GM18858 (cell line): ENCODE results near the gene MITF.

Source experiments
- ATAC-seq: cut with Tn5 transposase; IDR thresholded peaks from one replicate; pipeline ENCODE4 v1.9.1; 2021; ENCODE audit not compliant: unreplicated experiment

Gene MITF

DNA sequence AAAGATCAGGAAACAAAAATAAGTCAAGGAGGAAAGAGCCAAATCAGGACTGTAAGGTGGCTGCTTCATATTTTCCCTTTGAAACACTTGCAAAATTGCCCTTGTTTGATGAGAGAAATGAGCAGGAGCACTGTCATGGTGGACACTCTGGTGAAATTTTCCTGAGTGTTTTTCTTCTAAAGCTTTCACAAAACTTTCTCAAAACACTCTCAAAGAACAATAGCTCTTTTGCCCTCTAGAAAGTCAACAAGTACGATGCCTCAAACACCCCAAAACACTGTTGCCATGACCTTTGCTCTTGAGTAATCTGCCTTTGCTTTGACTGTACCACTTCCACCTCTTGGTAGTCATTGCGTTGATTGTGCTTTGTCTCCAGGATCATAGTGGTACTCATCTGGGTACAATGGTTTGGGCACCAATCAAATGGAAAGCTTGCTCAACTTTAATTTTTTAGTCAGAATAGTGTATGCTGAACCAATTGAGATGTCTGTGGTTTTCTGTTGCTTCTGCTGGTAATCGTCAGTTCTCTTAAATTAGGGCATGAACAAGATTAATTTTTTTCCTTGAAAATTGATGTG, 13.2 kb upstream of the MITF start:
- no peak for ATAC-seq

DNA sequence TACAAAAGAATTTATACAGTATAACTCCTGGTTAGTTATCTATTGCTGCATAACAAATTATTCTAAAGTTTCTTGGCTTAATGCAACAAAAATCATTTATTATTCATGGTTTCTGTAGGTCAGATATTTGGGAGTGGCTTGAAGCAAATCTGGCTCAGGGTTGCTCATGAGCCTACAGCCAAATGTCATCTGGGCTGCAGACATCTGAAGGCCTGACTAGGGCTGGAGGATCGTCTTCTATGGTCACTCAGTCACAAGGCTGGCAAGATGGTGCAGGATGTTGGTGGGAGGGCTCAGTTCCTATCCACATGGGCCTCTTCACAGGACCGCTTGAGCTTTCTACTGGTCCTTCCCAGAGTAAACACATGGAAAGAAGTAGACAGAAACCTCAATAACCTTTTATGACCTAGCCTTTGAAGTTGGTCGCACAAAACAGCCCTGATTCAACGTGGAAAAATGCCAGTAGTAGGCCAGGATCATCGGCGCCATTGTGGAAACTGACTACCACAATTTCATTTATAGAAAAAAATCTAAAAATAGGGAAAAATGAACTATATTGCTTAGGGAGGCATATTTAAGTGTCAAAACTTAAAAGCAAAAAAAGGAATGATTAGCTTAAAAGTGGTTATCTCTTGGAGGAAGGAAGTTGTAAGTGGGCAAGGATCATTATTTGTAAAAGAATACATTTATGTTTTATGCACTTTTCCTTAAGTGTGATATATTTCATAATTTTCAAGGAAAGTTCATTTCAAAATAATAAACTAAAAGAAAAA, 9.9 kb upstream of the MITF start:
- ATAC-seq: no peak

DNA sequence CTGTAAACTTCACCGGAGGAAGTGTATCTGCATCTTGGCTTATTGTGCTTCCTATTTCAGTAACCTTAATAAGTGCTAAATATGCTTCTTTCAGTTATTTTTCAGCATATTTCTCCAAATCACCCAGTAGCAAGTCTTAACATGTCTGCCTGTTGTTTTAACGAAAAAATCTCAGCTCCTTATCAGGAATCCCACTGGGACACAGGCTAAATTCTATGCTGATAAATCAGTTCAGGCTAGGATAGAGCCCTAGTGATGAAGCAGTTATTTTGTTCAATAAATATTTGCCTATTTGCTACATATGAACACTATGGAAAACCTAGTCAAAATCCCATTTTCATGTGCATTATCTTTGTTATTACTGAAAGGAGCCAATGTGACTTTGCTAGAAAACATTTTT, 8.2 kb upstream of the MITF start:
- ATAC-seq: no peak

DNA sequence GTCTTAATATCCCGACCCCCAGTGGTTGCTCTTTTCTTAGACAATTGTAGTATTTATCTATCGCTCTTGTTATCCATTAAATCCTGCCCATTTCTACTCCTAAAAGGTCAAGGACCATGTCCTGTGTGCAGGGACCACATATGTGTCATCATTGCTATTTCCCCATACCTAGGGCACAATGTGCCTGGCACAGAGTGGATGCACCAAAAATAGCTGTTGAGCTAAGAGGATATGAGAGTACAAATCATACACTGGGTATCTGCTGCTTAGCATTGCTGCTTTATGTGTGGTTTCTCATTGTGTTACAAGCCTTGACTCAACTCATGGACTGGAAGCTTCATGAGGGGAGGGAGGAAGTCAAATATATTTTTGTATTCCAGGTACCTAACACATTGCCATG, 3.4 kb upstream of the MITF start:
- ATAC-seq: no peak

DNA sequence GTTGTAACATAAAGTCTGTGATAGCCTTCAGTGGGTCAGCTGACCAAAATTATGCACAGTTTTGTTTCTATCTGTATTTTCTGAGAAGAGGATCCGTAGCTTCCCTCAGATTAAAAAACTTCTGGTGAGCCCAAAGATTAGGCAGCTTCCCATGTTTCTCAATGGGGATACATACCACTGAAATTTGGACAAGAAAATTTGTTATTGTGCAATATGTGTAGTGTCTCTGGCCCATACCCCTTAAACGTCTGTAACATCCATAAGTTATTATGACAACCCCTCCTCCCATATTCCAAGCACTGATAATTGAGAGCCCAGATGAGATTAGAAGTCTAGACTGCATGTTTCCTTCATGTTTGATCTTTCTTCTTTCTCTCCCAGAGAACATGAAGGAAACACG, 1.9 kb upstream of the MITF start:
- no peak for ATAC-seq

DNA sequence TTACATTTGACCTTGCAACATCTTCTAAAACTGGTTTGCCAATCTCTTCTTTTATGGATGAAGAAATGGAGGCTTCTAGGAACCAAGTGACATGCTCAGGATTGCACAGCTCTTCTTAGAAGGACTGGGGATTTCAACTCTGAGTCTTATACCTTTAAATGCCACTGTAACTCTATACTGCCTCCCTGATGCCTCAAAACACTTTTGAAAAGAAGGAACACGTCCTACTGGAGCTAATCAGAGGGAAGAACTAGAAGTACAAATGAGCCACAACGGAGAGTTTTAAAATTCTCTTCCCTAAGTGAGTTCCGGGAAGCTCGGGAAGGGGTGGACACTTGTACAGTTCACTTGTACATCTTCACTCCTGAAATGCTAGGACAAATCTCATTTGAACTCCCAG, 949 bp upstream of the MITF start:
- no peak for ATAC-seq

DNA sequence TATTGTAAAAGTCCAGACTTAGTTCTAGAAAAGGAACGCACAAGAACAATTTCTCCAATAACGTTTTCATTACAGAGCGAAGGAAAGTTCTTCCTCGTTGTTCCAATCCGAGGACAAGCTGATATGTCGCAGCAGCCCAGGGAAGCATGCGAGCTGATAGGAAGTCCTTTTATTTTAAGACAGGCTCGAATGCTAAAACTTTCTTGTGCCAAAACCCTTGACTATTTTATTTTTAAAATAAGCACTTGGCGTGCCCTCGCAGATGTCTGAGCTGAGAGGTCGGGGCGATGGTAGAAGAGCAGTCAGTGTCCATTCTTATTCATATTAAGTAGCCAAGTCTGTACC, 433 bp upstream of the MITF start:
- no peak for ATAC-seq

DNA sequence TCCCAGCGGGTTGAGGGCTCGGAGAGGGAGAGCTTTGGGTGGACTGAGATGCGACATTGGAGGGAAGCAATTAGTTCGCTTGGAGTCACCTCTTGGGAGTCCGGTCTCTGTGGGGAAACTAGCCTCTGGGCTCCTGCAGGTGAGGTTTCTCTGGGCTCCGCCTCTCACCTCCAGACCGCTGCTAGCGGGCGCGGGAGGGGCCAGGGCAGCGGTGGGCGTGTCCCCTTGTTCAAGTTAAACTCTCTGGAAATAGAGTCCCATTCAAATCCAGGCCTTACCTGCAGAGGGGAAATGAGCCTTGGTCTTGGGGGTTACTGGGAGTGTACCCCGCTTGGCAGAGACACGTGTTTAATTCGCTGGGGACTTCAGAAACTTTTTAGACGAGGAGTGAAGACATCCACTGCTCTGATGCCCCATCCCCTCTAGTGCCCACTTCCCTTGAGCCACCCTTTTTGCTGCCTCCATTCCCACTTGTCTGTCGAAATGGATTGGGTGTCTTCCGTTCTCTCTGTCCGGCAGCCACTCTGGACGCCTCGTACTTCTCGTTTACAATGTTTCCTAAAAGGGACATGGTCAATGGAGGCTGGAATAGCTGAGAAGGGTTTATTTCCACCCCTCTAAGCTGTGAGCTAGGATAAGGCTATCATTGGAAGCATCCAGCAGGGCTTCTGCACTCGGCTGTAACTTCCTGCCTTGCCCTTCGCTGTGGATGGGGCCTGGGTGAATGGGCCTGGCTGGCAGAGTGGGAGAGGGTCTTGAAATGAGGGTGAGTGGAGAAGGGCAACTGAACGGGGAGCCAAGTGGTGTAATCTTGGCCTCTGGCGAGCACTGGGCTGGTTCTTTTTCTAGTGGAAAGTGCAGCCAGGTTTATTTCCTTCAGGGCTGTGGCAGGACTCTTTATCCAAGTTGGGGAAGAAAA, 1.1 kb downstream of the MITF start:
- no peak for ATAC-seq

DNA sequence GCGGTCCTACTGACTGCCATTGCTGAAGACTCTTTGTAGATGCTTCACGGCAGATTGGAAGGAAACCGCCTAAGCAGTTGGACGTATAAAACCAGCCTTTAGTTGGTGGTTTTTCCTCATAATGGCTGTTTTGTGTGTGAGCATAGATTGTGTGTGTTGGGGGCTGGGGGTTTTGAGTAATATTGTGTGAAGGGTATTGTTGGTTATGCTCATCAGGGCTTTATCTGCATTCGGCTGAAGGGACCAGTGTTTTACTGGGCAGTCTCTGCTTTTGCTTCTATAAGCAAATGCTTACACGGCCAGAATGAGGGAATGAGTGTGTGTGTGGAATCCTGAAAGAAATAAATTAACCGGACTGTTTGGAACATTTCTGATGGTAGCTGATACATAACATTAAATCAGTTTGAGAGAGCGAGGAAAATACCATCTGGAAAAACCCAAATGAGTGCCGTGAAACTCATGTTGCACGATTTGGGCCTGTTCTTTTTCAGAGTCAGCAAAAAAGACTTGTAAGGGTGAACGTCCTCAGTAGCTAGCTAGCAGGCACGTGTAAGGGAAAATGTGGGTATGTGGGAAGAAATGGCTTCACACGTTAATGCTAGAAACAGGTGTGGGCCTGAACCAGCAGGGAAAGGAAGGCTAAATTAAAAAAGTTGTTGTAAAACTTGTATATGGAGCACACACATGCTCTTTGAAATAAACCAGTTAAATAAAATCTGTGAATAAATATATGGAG, 1.9 kb downstream of the MITF start:
- no peak for ATAC-seq

DNA sequence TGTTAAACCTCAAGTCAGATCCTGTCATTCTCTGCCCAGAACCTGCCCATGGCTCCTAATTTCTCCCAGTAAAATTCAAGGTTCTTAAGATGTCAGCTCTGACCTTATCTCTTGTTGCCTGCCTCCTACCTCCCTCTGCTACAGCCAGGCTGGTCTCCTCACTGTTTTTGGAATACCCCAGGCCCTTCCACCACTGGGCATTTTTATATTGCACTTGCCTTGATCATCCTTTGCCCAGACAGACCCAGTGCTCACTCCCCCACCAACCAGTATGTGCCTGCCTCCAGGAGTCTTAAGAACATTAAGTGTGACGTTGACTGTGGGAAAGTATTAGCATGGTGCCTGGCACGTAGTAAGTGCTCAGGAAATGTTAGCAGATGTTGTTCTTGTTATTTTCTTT, 3.1 kb downstream of the MITF start:
- ATAC-seq: no peak

DNA sequence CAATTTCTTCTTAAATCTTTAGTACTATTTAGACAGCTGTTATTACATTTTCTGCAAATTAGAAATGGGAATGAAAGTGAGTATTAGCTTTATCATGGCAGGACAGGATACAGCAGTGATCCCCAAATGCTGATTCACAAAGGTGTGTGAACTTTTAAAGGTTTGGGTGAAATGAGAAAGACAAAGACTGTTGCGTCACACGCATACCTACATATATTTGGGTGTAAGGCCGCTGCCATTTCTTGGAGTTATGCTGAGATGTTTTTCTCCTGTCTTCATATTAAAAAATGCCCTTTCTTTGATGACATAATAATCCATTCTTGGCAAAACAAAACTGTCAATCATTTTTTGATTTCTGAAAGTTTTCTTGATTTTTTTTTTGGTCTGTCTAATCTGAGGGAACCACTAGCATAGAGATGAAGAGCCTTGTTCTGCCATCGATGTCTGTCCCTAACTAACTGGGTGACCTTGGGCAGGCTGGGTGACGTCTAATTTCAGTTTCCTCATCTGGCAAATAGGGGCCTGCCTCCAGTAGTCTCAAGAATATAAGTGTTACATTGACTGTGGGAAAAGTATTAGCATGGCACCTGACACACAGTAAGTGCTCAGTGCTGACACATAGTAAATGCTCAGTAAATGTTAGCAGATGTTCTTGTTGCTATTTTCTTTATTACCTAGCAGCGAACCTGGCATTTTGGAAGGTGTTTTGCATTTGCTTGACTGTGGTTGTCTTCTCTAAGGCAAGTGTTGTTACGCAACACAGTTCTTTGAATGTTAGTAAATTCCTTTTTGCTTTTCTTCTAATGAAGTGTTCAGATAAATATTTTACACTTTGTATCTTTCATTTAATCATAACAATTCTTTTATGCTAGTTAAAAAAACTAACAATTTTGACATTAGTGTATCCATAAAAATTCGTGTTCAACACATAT, 5.0 kb downstream of the MITF start:
- no peak for ATAC-seq

DNA sequence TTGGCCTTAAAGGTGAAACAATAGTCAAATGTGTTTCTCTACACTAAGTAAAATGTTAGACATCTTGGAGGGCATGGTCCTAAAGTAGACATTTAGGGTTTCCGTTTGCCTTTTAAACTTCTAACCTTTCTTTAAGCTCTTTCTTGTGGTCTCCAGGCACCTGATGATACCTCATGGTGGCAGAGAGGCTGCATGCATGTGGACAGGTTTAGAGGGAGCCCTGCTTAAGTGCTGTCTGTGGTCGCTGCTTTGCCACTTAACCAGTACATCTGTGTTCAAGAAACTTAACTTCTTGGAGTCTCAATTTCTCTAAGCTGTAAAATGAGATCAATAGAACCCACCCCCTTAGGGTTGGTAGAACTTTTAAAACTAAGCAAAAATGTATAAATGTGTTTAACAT, 6.2 kb downstream of the MITF start:
- no peak for ATAC-seq

DNA sequence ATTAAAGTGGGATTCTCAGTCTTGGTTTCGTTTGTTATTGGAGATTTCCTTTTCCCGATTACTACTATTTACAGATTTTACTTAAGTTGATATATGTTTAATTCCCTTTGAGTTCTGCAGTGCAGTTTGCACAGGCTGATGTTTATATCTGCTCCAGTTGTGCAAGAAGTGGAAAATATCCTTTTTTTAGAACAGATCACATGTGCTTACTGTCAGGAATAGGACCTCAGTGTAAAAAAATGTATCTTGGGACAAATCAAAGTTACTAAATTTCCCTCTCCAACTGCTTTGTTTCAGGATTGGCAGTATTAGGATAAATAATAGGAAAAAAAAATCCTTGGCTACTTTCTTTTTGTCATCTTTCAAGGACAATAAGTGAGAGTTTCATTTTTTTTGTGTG, 6.9 kb downstream of the MITF start:
- no peak for ATAC-seq

DNA sequence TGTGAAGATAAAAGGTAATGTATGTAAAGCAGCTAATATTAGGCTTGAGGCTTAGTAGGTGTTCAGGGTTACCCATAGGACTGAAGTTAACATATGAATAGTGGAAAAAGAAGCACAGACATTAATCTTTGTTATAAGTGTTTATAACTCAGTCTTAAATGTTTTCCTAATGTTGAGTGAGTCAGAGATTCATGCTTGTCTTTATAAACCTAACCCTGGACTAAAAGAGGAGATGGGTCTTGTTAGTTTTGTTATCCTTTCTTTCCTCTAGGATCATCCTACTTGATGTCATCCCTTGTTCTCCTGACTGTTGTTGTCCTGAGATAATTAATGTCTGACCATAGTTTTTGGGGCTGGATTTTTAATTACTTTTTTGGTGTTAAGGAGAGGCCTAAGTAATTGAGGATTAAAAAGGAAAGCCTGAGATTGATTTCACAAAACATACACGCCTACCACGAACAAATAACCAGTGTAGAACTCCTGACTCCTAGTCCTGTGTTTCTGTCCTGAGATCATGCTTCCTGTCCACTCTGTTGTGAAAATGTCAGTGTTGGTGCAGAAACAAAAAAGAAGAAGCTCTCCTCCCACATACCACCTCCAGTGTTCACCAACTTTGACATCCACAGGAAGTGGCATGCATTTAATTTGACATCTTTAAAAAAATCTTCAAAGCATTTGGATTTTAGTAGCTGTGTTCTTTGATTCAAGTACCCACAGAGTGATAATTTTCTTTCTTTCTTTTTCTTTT, 8.4 kb downstream of the MITF start:
- ATAC-seq: no peak

DNA sequence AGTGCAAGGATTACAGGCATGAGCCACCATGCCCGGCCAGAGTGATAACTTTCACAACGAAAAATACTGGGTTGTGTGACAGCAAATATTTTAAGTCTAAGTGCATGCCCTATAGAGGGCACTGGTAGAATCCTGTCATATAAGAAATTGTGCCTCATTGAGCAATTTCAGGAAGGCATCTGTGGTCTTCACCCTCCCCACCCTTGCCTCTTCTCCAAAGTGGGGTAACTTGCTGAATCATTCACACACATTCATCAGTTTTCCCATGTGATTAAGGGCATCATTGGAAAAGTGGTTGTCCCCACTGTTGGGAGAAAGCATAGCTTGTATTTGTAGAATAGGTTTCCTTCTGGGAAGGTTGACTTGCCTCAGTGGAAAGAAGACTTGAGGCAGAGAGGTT, 9.2 kb downstream of the MITF start:
- no peak for ATAC-seq

DNA sequence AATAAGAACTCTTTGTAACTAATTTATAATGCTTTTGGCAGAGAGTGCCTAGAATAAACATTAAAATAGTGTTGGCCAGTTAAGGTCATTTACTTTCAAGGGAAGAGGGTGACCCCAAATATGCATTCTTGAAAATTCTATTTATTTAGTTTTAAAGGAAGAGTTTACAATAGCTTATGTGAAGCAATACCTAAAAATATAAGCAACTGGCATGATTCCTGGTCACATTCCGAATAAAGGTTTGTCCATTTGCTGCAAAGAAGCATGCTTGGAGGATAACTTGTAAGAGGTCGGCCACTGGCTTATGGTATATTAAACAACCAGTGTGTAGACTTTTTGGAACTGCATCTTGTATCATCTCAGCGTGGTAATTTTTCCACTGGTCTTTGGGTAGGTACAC, 10.2 kb downstream of the MITF start:
- ATAC-seq: no peak

DNA sequence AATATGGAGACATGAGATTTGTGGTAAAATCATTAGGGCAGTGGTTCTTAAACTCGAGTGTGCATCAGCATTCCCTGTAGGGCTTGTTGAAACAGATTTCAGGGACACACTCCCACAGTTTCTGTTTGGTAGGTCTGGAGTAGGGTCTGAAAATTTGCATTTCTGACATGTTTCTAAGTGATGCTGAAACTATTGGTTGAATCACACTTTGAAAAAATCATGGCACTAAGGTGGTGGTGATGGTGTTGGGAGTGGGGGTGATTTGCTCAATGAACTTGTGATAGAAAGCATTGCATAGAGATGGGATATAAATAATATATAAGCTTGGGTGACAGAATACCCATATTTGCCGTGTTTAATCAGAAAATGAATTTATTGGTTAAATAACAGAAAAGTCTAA, 11.3 kb downstream of the MITF start:
- no peak for ATAC-seq

DNA sequence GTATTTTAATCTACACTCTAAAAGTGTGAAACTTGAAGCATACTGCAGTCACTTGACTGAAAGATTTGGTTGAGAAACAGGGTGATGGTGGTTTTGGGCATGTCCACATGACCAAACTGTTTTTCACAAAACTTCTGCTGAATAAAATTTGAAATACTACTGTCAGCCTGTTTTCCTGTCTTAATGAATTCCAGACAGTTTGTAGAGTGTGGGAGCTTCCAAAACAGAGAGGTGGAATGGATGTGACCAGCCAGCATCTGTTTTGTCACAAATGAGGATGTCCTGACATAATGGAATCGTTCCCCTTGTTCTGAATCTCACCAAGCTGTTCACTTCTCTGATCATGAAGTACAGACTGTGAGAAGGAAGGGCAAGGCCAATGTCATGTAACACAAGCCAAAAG, 11.8 kb downstream of the MITF start:
- ATAC-seq: no peak

DNA sequence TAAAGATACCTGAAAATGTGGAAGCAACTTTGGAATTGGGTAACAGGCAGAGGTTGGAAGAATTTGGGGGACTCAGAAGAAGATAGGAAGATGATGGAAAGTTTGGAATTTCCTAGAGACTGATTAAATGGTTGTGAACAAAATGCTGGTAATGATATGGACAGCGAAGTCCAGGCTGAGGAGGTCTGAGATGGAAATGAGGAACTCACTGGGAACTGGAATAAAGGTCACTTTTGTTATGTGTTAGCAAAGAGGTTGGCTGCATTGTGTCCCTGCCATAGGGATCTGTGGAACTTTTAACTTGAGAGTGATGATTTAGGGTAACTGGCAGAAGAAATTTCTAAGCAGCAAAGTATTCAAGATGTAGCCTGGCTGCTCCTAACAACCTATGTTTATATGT, 13.0 kb downstream of the MITF start:
- ATAC-seq: no peak
